ENCODE measurements around the gene FAM13C.
"Not testable (repeated sequence)": the region's sequence is repeated elsewhere in the genome, so short reads cannot be mapped to it uniquely, and the experiment has no call there.

The FAM13C gene

GRCh38 chr10:59229441-59229840 is 132.9 kb downstream of the FAM13C start:
- no peak for DNase-seq (ENCODE audit: low spot score)

GRCh38 chr10:59227136-59227673 is 135.1 kb downstream of the FAM13C start:
- DNase-seq (ENCODE audit: low spot score) = no peak

GRCh38 chr10:59225211-59225610 is 137.1 kb downstream of the FAM13C start:
- no peak for DNase-seq (ENCODE audit: low spot score)

- not testable (repeated sequence) for DNase-seq (ENCODE audit: low spot score)
Observed at GRCh38 chr10:59223597-59223996, 138.8 kb downstream of the FAM13C start.

- no peak for DNase-seq (ENCODE audit: low spot score)
Observed at GRCh38 chr10:59222788-59223187, 139.6 kb downstream of the FAM13C start.

- DNase-seq (ENCODE audit: low spot score) = no peak
Observed at GRCh38 chr10:59216178-59216869, 146.0 kb downstream of the FAM13C start.

GRCh38 chr10:59214160-59214559 is 148.2 kb downstream of the FAM13C start:
- DNase-seq (ENCODE audit: low spot score) = no peak

GRCh38 chr10:59212301-59212798 is 150.0 kb downstream of the FAM13C start:
- DNase-seq (ENCODE audit: low spot score) = no peak

- no peak for DNase-seq (ENCODE audit: low spot score)
Observed at GRCh38 chr10:59206204-59206720, 156.1 kb downstream of the FAM13C start.
